Keratinocyte (primary cell): ENCODE data around the gene LEKR1.

Experiments used
- CTCF ChIP-seq, 3 experiments: IDR thresholded peaks in 1 of 3; conservative IDR thresholded peaks in 1 of 3; optimal IDR thresholded peaks in 1 of 3; 2 replicates in 2 of 3; 3 replicates in 1 of 3; pipeline versions ENCODE3 to v1.5.1; 2011; ENCODE audit warnings: low read length in 3 of 3, mild to moderate bottlenecking in 3 of 3, moderate library complexity in 2 of 3, control low read depth in 1 of 3, inconsistent platforms in 1 of 3; ENCODE audit not compliant: insufficient read depth in 2 of 3; ENCODE audit errors: extremely low read depth in 1 of 3
- EZH2 ChIP-seq: IDR thresholded peaks from one replicate; pipeline ENCODE4 v1.6.1; 2012; ENCODE audit warnings: inconsistent platforms, mild to moderate bottlenecking, low read length, moderate library complexity

DNA sequence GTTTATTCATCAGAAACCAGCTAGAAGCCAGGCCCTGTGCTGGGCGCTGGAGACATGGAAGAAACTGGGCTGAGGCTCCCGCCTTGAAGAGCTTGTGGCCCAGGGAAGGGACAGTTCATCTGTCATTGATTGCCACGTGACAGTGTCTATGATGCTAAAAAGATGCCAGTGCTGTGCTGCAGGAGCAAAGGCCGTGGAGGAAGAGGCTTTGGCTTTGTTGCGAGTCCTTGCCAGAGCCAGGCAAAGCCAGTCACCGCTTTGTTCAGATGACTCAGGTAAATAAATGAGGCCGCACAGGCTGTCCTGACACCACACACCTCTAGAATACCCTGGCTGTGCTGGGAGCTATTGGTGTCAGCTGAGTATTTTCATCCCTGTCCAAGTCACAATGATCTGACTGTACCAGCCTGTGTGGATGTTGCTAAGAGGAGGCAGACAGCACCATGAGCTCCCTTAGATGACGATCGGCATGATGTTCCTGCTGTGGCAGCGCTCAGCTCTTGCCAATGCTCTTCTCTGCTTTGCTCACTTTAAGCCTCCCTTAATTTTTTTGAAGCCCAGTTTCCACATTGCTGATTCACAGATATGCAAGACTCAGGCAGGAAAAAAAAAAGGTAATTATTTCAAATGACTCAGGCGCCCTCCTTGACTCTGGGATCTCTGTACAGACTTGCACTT is 256.3 kb downstream of the LEKR1 start:
- no peak for TF ChIP-seq CTCF (optimal IDR thresholded peaks at IDR 0.05 in 1 of 3, IDR thresholded peaks at IDR 0.05 in 1 of 3, conservative IDR thresholded peaks at IDR 0.05 in 1 of 3; ENCODE audit: extremely low read depth in 1 of 3, insufficient read depth in 2 of 3, low read length in 3 of 3)
- no peak for TF ChIP-seq EZH2
